GM23248 (cell line): ENCODE results near the gene SIGLEC15. TPM values are rescaled to one million over a fixed set of nuclear protein-coding genes. Genes with fewer than 3 reads are reported as not detected.

Source experiments
- DNase-seq: peaks from one replicate; pipeline ENCODE4 v3.0.0-alpha.2; 2015
- H2AFZ ChIP-seq: fragments of 200-600 bp; sonication (generic); 2 replicates; pipeline ENCODE4 v1.6.1; 2016; ENCODE audit warnings: antibody characterized with exemption
- H3F3A ChIP-seq: fragments of 200-600 bp; sonication (generic); 2 replicates; pipeline ENCODE4 v1.6.1; 2016; ENCODE audit warnings: mild to moderate bottlenecking, antibody characterized with exemption, mixed run types; ENCODE audit not compliant: insufficient read depth
- H3K27ac ChIP-seq: fragments of 200-600 bp; sonication (generic); 2 replicates; pipeline ENCODE4 v1.5.1; 2016; ENCODE audit warnings: mild to moderate bottlenecking
- H3K27me3 ChIP-seq: fragments of 200-600 bp; sonication (generic); replicated peaks from 2 replicates; pipeline ENCODE4 v1.6.1; 2016; ENCODE audit warnings: mild to moderate bottlenecking; ENCODE audit not compliant: insufficient read depth
- H3K36me3 ChIP-seq: fragments of 200-600 bp; sonication (generic); 2 replicates; pipeline ENCODE4 v1.6.1; 2016; ENCODE audit warnings: low read depth, mild to moderate bottlenecking
- H3K4me1 ChIP-seq: fragments of 200-600 bp; sonication (generic); 2 replicates; pipeline ENCODE4 v1.6.1; 2016; ENCODE audit warnings: mild to moderate bottlenecking; ENCODE audit not compliant: insufficient read depth
- H3K4me2 ChIP-seq: fragments of 200-600 bp; sonication (generic); one replicate; pipeline ENCODE4 v1.6.1; 2016; ENCODE audit warnings: mild to moderate bottlenecking; ENCODE audit not compliant: unreplicated experiment
- H3K4me3 ChIP-seq: fragments of 200-600 bp; sonication (generic); 2 replicates; pipeline ENCODE4 v1.5.1; 2016; ENCODE audit warnings: mild to moderate bottlenecking
- H3K79me2 ChIP-seq: fragments of 200-600 bp; sonication (generic); 2 replicates; pipeline ENCODE4 v1.6.1; 2016; ENCODE audit warnings: mild to moderate bottlenecking; ENCODE audit not compliant: insufficient read depth
- H3K9ac ChIP-seq: fragments of 200-600 bp; sonication (generic); 2 replicates; pipeline ENCODE4 v1.6.1; 2016; ENCODE audit warnings: mild to moderate bottlenecking
- H3K9me2 ChIP-seq: fragments of 200-600 bp; sonication (generic); 2 replicates; pipeline ENCODE4 v1.6.1; 2016; ENCODE audit warnings: mixed run types, mild to moderate bottlenecking, moderate library complexity; ENCODE audit not compliant: insufficient read depth
- H3K9me3 ChIP-seq: fragments of 200-600 bp; sonication (generic); one replicate; pipeline ENCODE4 v1.6.1; 2017; ENCODE audit warnings: low read depth
- H4K20me1 ChIP-seq: fragments of 200-600 bp; sonication (generic); 2 replicates; pipeline ENCODE4 v1.6.0; 2016; ENCODE audit not compliant: insufficient read depth
- EZH2 ChIP-seq: fragments of 200-600 bp; sonication (generic); IDR thresholded peaks from 2 replicates; pipeline ENCODE4 v1.6.1; 2018; ENCODE audit warnings: antibody characterized with exemption, mild to moderate bottlenecking; ENCODE audit not compliant: insufficient read depth, poor library complexity, severe bottlenecking
- EZH2phosphoT487 ChIP-seq: fragments of 200-600 bp; sonication (generic); IDR thresholded peaks from 2 replicates; pipeline ENCODE4 v1.6.1; 2018; ENCODE audit warnings: antibody characterized with exemption, moderate library complexity, mild to moderate bottlenecking, low read depth; ENCODE audit not compliant: insufficient read depth
- WGBS, 2 experiments: methylation state at CpG; one replicate each; pipeline ENCODE4 v1.1.6; 2015 to 2017; ENCODE audit warnings: low lambda C conversion rate in 2 of 2, low coverage in 1 of 2; ENCODE audit errors: missing lambda C conversion rate in 2 of 2; 5-methylcytosine and 5-hydroxymethylcytosine counted together
- in situ Hi-C: fragments of 300-500 bp; cut with MboI; formaldehyde crosslinking; loops from 2 replicates; pipeline ENCODE4 v1.15.0; 2020
- polyA plus RNA-seq: library from polyadenylated mRNA; unstranded; fragments of >200 nt; fragmentation: Nextera tagmentation; extraction: Ambion mirVana; gene quantifications from 2 replicates; pipeline ENCODE4 v1.2.1, GENCODE V29; 2016
- total RNA-seq: library from RNA; depleted of rRNA; stranded (reverse); fragments of >200 nt; shearing (Covaris generic); gene quantifications from 2 replicates; pipeline ENCODE4 v1.2.3, GENCODE V29; 2014

The SIGLEC15 gene
- total and polyA plus RNA-seq, 2 experiments from 2014 or later, result 0.22 to 0.69 TPM

- no peaks in the 10 kb centered on the region for H3K79me2 ChIP-seq
- no peaks in the 10 kb centered on the region for H3K36me3 ChIP-seq
- H3F3A ChIP-seq, result peaks cover 10% of the 10 kb centered on the region; the same call in 1 of the 2 replicates
- no peaks in the 10 kb centered on the region for H3K9me3 ChIP-seq
- H3K27me3 ChIP-seq, result no peaks in the 10 kb centered on the region
- H3K4me3 ChIP-seq, result no peak overlapping the region
- H3K27ac ChIP-seq, result no peak overlapping the region
- no peak overlapping the region for H3K4me2 ChIP-seq
- in situ Hi-C loops, result loop anchor here (10.0 kb wide), 1 partner anchor 125 kb away; no protein-coding TSS in a partner anchor
- TF ChIP-seq EZH2 (no peak), EZH2phosphoT487 (no peak)
- DNase-seq, result peak; percentile 90
- H4K20me1 ChIP-seq, result no peaks in the 10 kb centered on the region
- 70 to 78% methylated on average over 13 of the region's 13 CpGs for WGBS, 2 experiments
- no peaks in the 10 kb centered on the region; the same call in 1 of the 2 replicates for H3K4me1 ChIP-seq
- H3K9me2 ChIP-seq, result no peaks in the 10 kb centered on the region
- no peak overlapping the region for H3K9ac ChIP-seq
- no peak overlapping the region for H2AFZ ChIP-seq
Measured at GRCh38 chr18:45839414-45840395, 14.2 kb downstream of the SIGLEC15 start.

GRCh38 chr18:45841060-45841764 is 15.7 kb downstream of the SIGLEC15 start:
- Histone ChIP-seq H3K79me2 (no peaks in the 10 kb centered on the region), H3K9me3 (no peaks in the 10 kb centered on the region), H3K4me3 (no peak overlapping the region), H3K27ac (no peak overlapping the region), H4K20me1 (no peaks in the 10 kb centered on the region), H3K4me2 (no peak overlapping the region), H3K27me3 (no peaks in the 10 kb centered on the region), H3K36me3 (no peaks in the 10 kb centered on the region), H2AFZ (no peak overlapping the region), H3K9me2 (no peaks in the 10 kb centered on the region), H3K9ac (no peak overlapping the region), H3F3A (peaks cover 18% of the 10 kb centered on the region; the same call in 1 of the 2 replicates), H3K4me1 (no peaks in the 10 kb centered on the region; the same call in 1 of the 2 replicates)
- DNase-seq, result no peak
- TF ChIP-seq EZH2, result no peak
- TF ChIP-seq EZH2phosphoT487, result no peak
- in situ Hi-C loops, result no loop called here
- WGBS, 2 experiments, result 82% methylated on average over 15 to 17 of the region's 17 CpGs

- no peak overlapping the region for H3K9ac ChIP-seq
- no peaks in the 10 kb centered on the region for H3K9me2 ChIP-seq
- in situ Hi-C loops, result no loop called here
- 85 to 89% methylated on average over 12 of the region's 12 CpGs for WGBS, 2 experiments
- H2AFZ ChIP-seq, result no peak overlapping the region
- H3K4me3 ChIP-seq, result no peak overlapping the region
- H3K9me3 ChIP-seq, result no peaks in the 10 kb centered on the region
- no peaks in the 10 kb centered on the region for H3K27me3 ChIP-seq
- peaks cover 13% of the 10 kb centered on the region; the same call in 1 of the 2 replicates for H3F3A ChIP-seq
- TF ChIP-seq EZH2, result no peak
- no peak for TF ChIP-seq EZH2phosphoT487
- no peak overlapping the region for H3K27ac ChIP-seq
- no peaks in the 10 kb centered on the region for H3K36me3 ChIP-seq
- no peak overlapping the region for H3K4me2 ChIP-seq
- no peaks in the 10 kb centered on the region for H4K20me1 ChIP-seq
- no peaks in the 10 kb centered on the region; the same call in 1 of the 2 replicates for H3K4me1 ChIP-seq
- no peak for DNase-seq
- H3K79me2 ChIP-seq, result no peaks in the 10 kb centered on the region
Measured at GRCh38 chr18:45841765-45842442, 16.4 kb downstream of the SIGLEC15 start.

GRCh38 chr18:45843019-45843418 is 17.5 kb downstream of the SIGLEC15 start:
- H3K9me3 ChIP-seq, result no peaks in the 10 kb centered on the region
- in situ Hi-C loops, result no loop called here
- H4K20me1 ChIP-seq, result no peaks in the 10 kb centered on the region
- no peak overlapping the region for H3K9ac ChIP-seq
- no peak overlapping the region for H3K4me3 ChIP-seq
- peaks cover 22% of the 10 kb centered on the region; the same call in 1 of the 2 replicates for H3F3A ChIP-seq
- 0 out of 2 replicates have a peak, but pooled peaks cover 7% of the 10 kb centered on the region for H3K36me3 ChIP-seq
- no peak overlapping the region for H3K27ac ChIP-seq
- H3K4me1 ChIP-seq, result no peaks in the 10 kb centered on the region; the same call in 1 of the 2 replicates
- H3K79me2 ChIP-seq, result no peaks in the 10 kb centered on the region
- no peaks in the 10 kb centered on the region for H3K9me2 ChIP-seq
- no peak overlapping the region for H3K4me2 ChIP-seq
- DNase-seq, result no peak
- no peaks in the 10 kb centered on the region for H3K27me3 ChIP-seq
- TF ChIP-seq EZH2, result no peak
- TF ChIP-seq EZH2phosphoT487, result no peak
- H2AFZ ChIP-seq, result no peak overlapping the region
- WGBS, 2 experiments, result 74 to 91% methylated on average over 9 of the region's 9 CpGs
